H1 (cell line): ENCODE data around the gene FGD4.

Source experiments
- BACH1 ChIP-seq: IDR thresholded peaks from 2 replicates; pipeline ENCODE4 v1.6.1; 2012; ENCODE audit warnings: low read length, improper control_type of control experiment
- HDAC2 ChIP-seq, 2 experiments: fragments of 300-600 bp in 1 of 2; sonication (generic) in 1 of 2; IDR thresholded peaks; 2 replicates each; pipeline ENCODE4 v1.6.1; 2011 to 2012; ENCODE audit warnings: low read depth in 2 of 2, low read length in 2 of 2, mild to moderate bottlenecking in 2 of 2, moderate library complexity in 2 of 2, borderline replicate concordance in 1 of 2, inconsistent platforms in 1 of 2
- POLR2AphosphoS5 ChIP-seq: IDR thresholded peaks from 2 replicates; pipeline ENCODE4 v1.6.1; 2011; ENCODE audit warnings: low read depth, low read length
- SUZ12 ChIP-seq: fragments of 200-600 bp; sonication (generic); IDR thresholded peaks from 2 replicates; pipeline ENCODE4 v1.6.1; 2012; ENCODE audit warnings: mild to moderate bottlenecking, inconsistent platforms, low read length, moderate library complexity, mixed read lengths
- TF ChIP-seq, protein P1 (sequence below), 3 experiments: IDR thresholded peaks; 1 replicate in 2 of 3; 2 replicates in 1 of 3; pipeline versions ENCODE4 v1.5.1 to v1.6.1; 2011; ENCODE audit warnings: low read length in 3 of 3, mild to moderate bottlenecking in 3 of 3, inconsistent platforms in 2 of 3, low read depth in 1 of 3, moderate library complexity in 1 of 3; ENCODE audit not compliant: insufficient read depth in 1 of 3; ENCODE audit errors: control extremely low read depth in 1 of 3
- TF ChIP-seq, protein P2 (sequence below): IDR thresholded peaks from 2 replicates; pipeline ENCODE4 v1.6.1; 2012; ENCODE audit warnings: inconsistent platforms

DNA sequence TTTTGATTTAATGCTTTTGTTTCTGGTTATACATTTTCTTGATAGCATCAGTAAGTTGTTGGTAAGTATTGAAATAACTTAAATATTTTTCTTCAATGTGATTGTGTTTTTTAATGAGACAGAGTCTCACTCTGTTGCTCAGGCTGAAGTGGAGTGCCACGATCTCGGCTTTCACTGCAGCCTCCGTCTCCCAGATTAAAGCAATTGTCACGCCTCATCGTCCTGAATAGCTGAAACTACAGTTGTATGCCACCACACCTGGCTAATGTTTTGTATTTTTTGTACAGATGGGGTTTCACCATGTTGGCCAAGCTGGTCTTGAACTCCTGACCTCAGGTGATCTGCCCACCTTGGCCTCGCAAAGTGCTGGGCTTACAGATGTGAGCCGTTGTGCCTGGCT is 78.8 kb downstream of the FGD4 start:
- TF ChIP-seq, protein P1, sequence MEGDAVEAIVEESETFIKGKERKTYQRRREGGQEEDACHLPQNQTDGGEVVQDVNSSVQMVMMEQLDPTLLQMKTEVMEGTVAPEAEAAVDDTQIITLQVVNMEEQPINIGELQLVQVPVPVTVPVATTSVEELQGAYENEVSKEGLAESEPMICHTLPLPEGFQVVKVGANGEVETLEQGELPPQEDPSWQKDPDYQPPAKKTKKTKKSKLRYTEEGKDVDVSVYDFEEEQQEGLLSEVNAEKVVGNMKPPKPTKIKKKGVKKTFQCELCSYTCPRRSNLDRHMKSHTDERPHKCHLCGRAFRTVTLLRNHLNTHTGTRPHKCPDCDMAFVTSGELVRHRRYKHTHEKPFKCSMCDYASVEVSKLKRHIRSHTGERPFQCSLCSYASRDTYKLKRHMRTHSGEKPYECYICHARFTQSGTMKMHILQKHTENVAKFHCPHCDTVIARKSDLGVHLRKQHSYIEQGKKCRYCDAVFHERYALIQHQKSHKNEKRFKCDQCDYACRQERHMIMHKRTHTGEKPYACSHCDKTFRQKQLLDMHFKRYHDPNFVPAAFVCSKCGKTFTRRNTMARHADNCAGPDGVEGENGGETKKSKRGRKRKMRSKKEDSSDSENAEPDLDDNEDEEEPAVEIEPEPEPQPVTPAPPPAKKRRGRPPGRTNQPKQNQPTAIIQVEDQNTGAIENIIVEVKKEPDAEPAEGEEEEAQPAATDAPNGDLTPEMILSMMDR (IDR thresholded peaks at IDR 0.05; ENCODE audit: control extremely low read depth in 1 of 3, insufficient read depth in 1 of 3, low read depth in 1 of 3, low read length in 3 of 3): no peak
- no peak for TF ChIP-seq HDAC2 (IDR thresholded peaks at IDR 0.05; ENCODE audit: borderline replicate concordance in 1 of 2, low read depth in 2 of 2, low read length in 2 of 2)
- no peak for TF ChIP-seq SUZ12
- no peak for TF ChIP-seq BACH1
- no peak for TF ChIP-seq POLR2AphosphoS5
- TF ChIP-seq, protein P2, sequence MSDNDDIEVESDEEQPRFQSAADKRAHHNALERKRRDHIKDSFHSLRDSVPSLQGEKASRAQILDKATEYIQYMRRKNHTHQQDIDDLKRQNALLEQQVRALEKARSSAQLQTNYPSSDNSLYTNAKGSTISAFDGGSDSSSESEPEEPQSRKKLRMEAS: no peak
